ENCODE results near the gene DDX28. TPM values are rescaled to one million over a fixed set of nuclear protein-coding genes. Genes with fewer than 3 reads are reported as not detected.

DDX28 gene
- total and polyA plus RNA-seq, 10 of the 15 experiments (the other 5 are each of a cell fraction or from before 2014, with no cell fraction given), result 3.6 to 40.4 (median 20.0) TPM

GRCh38 chr16:67979955-67980678 is 42.9 kb downstream of the DDX28 start, which contains the start of gene DPEP3:
Gene DPEP3, minus strand, starts transcription at chr16:67980499. Its CDS starts 119 bp downstream, at chr16:67980380.
- no TSS peak for BruUV-seq (replicated peaks)
- ATAC-seq (no peak), DNase-seq (ENCODE audit: low read depth, low spot score) (no peak), FAIRE-seq (no peak)
- Histone ChIP-seq H3K9me3 (replicated peaks; ENCODE audit: control insufficient read depth, insufficient read depth, low read length) (no peaks in the 10 kb centered on the region), H3K4me2 (ENCODE audit: control insufficient read depth, insufficient read depth) (no peak within 1 kb of the TSS), H3K27me3 (replicated peaks in 1 of 2; ENCODE audit: control insufficient read depth in 2 of 2, insufficient read depth in 2 of 2, low read length in 1 of 2) (no peaks in the 10 kb centered on the region; a peak in 1 of 4 replicates), H4K20me1 (ENCODE audit: control insufficient read depth, insufficient read depth) (no peaks in the 10 kb centered on the region), H3K36me3 (ENCODE audit: control insufficient read depth in 2 of 2, insufficient read depth in 2 of 2, low read length in 1 of 2) (no peaks in the 10 kb centered on the region), H2AFZ (ENCODE audit: control insufficient read depth, low read depth, low read length) (no peak within 1 kb of the TSS), H3K79me2 (ENCODE audit: control insufficient read depth, insufficient read depth, low read length) (no peaks in the 10 kb centered on the region), H3K4me3 (no peak within 1 kb of the TSS), H3K4me1 (ENCODE audit: control insufficient read depth, insufficient read depth, low read length) (peaks cover 28% of the 10 kb centered on the region), H3K9ac (ENCODE audit: control insufficient read depth, insufficient read depth, low read length) (no peak within 1 kb of the TSS), H3K27ac (ENCODE audit: control insufficient read depth, insufficient read depth) (no peak within 1 kb of the TSS)
- TF ChIP-seq IKZF2 (IDR thresholded peaks at IDR 0.05) (no peak), CTCF (IDR thresholded peaks at IDR 0.05 in 2 of 3, conservative IDR thresholded peaks at IDR 0.05 in 1 of 3; ENCODE audit: control insufficient read depth in 2 of 3, extremely low read depth in 1 of 3, insufficient read depth in 1 of 3, low read depth in 3 of 3, low read length in 3 of 3) (0 out of 6 replicates have a peak, but pooled peaks of 1 of the 3 experiments have one; percentile 11), SREBF1 (IDR thresholded peaks at IDR 0.05; ENCODE audit: low read length) (no peak)
- ChIA-PET SMC1A (ENCODE audit: uncharacterized antibody, unreplicated experiment) (interaction anchor here (1.5 kb wide), 1 partner anchor 12 kb away, joined by 3 read pairs; no protein-coding TSS in a partner anchor), POLR2A (interaction anchor here (1.0 kb wide), 1 partner anchor 11 kb away, joined by 3 read pairs; no protein-coding TSS in a partner anchor), CTCF (interaction anchor here (1.4 kb wide), 1 partner anchor 12 kb away, joined by 3 read pairs; no protein-coding TSS in a partner anchor), RAD21 (ENCODE audit: unreplicated experiment) (no interaction called here)
- in situ Hi-C loops (cut with MboI) (no loop called here), intact Hi-C loops (cut with micrococcal nuclease; ENCODE audit: unreplicated experiment) (no loop called here)
- 90% methylated on average over 43 of the region's 62 CpGs for WGBS (ENCODE audit: insufficient coverage, insufficient replicate concordance, low lambda C conversion rate, missing lambda C conversion rate)

Measured in GM12878 (cell line).